Activated CD4-positive, CD25-positive, alpha-beta regulatory T cell (primary cell): Measurements from ENCODE around the gene PARD3.
"Not testable (repeated sequence)": the region's sequence is repeated elsewhere in the genome, so short reads cannot be mapped to it uniquely, and the experiment has no call there.

Experiments used
- DNase-seq, 4 experiments: peaks; one replicate each; lab custom pipeline; 2025; lab: John Stamatoyannopoulos, UW

PARD3 gene

DNA sequence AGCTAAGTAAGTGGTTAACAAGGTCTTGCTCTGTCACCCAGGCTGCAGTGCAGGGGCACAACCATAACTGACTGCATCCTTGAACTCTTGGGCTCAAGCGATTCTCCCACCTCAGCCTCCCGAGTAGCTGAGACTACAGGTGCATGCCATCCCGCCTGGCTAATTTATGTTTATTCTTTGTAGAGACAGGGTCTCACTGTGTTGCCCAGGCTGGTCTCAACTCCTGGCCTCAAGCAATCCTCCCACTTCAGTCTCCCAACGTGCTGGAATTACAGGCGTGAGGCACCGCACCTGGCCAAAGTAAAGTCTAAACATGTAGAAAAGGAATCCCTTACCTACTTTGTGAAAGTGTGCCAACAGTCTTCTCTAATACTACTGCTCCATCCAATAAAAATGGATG is 17.9 kb downstream of the PARD3 start:
- no peak for DNase-seq

DNA sequence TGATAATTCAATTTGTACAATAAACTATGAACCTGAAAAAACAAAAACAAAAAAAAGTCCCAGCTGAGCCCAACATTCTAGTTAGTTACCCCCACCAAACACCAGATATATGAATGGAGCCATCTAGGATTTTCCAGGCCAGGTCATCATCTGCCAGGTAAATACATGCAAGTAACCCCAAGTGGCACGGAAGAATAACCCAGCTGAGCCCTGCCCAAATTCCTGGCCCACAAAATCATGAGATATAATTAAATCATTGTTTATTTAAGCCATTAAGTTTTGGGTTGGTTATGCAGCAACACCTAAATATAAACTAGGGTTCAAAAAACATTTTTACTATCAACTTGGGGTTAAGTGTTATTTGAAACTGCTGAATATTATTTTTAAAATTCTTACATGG is 19.0 kb downstream of the PARD3 start:
- no peak for DNase-seq

DNA sequence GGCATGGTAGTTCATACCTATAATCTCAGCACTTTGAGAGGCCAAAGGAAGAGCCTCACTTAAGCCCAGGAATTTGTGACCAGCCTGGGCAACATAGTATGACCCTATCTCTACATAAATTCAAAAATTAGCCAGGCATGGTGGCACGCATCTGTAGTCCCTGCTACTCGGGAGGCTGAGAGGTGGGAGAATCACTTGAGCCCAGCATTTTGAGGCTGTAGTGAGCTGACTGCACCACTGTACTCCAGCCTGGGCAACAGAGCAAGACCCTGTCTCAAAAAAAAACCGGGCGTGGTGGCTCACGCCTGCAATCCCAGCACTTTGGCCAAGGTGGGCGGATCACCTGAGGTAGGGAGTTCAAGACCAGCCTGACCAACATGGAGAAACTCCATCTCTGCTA is 19.8 kb downstream of the PARD3 start:
- no peak for DNase-seq

DNA sequence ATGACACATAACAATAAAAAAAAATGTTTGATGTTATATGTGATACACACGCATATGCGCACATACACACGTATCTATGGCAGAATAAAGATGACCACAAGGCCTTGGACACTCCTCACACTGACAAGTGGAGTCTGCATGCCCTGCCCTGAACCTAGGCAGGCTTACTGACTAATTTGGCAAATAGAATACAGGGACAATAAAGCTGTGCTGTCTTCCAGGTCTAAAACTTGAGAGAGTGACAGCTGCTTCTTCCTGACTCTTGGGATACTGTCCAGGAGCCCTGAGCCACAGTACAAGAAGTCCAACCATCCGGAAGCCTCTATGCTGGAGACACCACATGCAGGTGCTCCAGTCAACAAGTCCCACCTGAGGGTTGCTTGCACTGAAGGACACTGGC is 20.3 kb downstream of the PARD3 start:
- no peak for DNase-seq

DNA sequence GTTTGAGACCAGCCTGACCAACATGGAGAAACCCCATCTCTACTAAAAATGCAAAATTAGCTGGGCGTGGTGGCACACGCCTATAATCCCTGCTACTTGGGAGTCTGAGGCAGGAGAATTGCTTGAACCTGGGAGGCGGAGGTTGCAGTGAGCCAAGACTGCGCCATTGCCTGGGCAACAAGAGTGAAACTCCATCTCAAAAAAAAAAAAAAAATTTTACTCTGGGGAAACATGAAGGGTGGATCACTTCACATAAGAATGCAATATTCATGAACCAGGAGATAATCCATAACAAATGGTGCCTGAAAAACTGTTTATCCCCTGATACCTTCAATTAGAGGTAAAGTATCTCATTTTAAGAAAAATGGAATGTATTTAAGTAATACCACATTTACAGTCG is 21.5 kb downstream of the PARD3 start:
- not testable (repeated sequence) for DNase-seq

DNA sequence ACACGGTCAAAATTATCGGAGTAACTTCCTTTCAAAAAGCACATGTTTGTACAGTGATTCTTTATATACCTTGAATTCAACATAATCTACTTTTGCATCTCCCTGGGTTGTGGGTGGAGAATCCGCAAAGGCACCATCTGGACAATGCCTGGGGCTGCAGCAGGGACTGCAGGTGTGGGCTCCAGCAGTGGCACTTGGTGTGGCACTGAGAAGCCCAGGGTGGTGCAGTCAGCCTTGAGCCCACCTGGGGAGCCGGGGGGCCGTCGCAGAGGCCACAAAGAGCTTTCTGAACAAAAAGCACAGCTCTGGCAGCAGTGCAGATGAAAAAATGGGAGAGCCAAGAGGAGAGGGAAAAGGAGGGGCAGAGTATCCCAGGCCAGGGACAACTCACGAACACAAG is 22.2 kb downstream of the PARD3 start:
- no peak for DNase-seq

DNA sequence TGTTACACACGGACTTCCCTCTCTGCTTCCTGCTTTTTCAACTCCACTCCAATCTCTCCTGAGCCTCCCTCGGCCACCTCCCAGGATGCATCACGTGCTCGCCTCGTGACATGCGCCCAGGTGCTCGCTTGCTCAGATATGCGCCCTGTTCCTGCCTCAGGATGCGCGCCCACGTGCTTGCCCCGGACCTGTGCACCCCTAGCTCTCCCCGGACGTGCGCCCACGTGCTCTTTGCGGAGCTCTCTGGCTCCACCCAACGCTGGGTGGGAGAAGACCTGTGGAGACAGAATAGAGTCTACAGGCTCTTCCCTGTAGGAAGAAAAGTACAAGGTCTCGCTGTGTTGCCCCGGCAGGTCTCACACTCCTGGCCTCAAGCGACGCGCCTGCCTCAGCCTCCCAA is 23.1 kb downstream of the PARD3 start:
- DNase-seq, result no peak

DNA sequence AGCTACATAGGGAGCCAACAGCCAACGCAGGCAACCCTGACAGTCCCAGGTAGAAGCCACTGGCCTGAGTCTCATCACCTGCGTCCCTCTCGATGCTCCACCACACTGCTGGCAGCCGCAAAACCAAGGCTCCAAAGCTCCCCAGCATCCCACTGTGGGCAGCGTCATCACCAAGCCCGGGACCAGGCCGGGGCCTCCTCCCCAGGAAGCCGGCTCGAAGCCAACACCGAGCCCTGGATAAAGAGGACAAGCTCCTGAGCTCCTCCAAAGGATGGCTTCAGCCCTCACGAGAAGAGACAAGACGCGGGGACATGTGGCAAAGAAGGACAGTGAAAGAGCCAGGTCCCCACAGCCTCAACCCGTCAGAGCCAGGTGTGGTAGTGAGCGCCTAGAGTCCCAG is 23.9 kb downstream of the PARD3 start:
- DNase-seq, result no peak

DNA sequence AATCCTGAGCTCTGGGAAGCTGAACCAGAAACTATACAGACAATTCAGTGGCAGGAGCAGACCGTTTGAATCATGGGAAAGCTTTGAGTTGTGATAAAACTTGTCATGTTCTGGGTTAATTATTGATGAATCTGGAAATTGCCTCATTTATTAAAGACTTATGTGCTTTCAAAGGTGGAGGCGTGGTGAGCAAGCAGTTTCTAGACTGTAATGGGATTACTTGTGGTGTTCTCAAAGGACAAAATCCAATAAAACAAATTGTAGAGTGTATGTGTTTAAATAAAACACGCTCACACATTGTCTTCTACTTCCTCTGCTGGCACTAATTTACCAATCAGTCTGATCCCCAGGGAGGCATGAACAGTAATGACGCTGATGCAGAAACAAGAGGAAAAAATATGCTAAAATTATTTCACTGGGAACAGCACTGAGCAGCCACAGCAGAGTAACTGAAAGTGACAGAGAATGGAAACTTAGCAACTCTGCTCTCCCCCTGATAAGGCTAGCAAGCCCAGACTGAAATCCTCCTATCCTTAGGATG is 25.1 kb downstream of the PARD3 start:
- no peak for DNase-seq

DNA sequence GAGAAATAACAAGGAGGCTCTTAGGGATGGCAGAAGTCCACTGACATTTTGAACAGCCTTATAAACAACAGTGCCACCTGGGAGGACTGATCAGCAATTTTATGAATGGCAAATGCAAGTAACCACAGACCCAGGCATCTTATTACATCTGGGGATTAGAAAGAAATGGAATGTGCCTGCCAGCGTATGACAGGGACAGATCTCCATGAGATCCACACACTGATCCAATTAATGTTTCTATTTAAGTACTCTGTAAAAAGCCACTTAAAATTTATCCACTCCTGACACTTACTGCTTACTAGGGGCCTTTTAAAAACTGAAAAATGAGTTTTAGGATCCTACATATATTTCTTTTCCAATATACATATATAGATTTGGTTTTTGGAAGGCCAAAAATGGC is 28.6 kb downstream of the PARD3 start:
- no peak for DNase-seq

DNA sequence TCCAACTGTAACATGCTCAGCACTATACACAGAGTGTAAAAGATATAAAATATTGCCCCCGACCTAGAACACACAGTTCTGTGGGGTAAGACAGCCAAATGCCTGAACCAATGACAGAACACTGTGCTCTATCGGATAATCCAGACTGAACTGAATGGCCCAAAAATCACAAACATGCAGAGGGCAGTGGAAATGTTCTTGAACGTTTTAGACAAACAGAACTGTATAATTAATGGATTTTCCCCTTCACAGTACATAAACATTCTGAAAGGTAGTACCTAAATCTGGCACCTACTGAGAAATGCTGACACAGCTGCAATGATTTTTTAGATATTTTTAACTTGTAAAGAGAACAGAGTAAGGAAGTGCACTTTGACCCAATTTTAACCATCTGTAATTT is 33.4 kb downstream of the PARD3 start:
- DNase-seq, result no peak

DNA sequence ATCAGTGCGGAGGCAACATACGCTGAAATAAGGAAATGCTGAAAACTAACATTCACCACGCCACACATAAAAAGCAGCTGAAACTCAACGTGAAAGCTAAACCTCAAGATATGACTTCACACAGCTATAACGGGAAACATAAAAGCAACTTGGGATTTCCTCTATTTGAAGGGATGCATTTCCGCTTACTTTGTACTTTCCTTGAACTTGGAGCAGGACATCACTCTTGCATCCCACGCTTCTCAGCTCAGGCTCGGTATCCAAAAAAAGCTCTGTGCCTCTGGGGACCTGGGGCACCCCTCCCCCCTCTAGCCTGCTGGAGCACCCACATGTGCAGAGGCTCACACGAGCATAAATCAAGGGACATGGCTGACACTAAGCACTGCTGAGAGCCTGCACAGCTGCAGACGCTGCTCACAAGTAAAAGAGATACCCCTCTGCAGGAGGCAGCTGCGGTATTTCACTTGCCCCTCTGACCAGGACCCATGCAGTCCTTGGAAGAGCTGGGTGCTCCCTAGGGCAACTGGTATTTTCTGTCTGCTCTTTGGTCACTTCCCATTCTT is 34.2 kb downstream of the PARD3 start:
- no peak for DNase-seq

DNA sequence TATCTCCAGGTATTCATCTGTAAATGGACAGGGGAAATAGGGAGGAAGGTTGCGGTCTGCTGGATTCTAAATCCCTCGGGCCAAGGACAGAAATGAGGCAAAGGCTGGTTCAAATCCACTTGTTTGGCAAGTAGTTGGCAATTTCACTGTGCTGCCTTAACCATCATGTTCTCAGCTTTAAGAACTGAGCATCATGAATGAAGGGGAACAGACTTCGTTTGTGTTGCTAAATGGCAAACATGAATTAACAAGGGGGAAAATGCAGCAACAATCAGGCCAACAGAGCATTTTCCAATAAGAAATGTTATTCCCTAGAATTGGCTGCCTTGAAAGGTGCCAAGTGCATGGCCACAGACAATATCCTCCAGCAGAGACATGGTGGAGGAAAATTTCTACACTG is 36.9 kb downstream of the PARD3 start:
- no peak for DNase-seq

DNA sequence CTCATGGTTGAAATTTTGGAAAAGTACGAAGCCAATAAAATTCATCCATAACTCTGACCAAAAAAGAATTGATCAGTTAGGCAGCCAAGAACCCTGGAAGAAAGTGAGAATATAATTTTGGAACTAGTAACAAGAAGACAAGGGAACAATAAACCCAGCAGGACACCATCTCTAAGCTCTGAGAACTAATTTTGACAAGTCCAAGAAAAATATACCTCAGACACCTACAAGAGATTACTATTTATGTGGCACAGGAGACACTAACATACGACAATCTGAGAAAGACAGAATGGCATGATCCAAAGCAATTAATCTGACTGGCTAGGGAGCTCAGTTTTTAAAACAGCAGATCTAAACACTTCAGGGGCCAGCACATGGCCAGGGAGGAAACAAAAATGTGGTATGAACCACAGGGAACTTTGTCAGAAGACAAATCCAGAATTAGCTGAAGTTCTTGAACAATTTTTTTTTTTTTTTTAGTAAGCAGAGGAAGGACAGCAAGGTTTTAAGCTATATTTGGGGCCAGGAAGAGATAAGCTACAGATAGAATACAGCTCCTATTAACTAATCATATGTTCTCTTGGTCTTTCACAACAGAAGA is 38.9 kb downstream of the PARD3 start:
- DNase-seq, result no peak

DNA sequence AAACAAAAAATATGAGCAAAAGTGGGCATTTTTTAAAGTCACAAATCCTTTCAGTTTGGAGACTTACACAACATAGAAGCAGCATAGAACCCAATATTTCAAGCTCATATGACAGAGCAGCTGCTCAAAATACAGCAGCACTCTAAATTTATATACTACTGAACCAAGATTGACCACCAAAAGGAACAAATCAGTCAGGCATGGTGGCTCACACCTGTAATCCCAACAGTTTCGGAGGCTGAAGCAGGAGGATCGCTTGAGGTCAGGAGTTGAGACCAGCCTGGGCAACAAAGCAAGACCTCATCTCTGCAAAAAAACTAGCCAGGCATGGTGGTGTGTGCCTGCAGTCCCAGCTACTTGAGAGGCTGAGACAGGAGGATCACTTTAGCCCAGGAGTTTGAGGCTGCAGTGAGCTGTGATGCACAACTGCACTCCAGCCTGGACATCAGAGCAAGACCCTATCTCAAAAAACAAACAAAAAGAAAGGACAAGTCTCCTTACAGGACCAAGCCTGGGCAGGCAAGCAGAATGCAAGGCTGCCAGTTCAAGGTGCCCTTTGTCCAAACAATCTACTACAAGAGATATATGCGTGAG is 40.0 kb downstream of the PARD3 start:
- no peak for DNase-seq

DNA sequence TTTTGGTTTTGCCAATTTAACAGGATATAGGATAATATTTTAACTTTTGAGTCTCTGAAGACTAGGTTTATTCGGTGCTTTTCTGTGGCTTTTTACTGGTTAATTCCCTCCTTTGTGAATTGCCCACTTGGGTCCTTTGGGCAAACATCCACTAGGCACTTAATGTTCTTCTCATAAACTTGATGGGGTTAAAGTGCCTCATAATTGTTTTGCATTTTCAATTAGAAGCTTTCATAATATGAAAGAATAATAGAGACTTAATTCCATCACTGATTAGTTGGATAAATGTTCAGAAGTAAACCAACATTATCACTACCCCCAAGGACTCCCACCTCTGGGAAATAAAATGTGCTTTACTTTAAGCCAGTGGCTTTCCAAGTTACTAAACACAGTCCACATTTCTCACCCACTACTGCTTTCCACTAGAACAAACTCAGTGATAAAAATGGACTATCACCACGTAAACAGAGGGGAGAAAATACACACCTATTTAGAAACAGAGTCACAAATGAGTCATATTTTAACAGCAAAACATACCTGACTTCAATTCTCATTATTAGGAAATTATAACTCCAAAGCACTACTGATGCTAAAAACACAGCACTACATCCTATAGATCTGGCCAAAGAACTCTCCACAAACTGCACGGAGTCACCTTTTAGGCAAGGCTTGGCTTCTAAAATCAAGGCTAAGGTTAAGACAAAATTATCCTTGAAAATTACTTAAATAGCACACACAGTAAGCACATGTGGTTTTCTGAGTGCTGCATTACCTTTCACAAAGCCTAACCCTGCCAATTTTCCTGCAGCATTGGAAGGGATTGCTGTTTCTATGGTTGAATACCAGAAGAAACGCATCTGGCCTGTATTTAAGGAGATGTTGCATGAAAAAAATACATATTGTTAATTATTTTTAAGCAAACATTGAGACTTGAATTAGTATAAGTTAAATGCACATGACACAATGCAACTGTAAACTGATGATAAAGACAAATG is 41.2 kb downstream of the PARD3 start:
- DNase-seq, result no peak

DNA sequence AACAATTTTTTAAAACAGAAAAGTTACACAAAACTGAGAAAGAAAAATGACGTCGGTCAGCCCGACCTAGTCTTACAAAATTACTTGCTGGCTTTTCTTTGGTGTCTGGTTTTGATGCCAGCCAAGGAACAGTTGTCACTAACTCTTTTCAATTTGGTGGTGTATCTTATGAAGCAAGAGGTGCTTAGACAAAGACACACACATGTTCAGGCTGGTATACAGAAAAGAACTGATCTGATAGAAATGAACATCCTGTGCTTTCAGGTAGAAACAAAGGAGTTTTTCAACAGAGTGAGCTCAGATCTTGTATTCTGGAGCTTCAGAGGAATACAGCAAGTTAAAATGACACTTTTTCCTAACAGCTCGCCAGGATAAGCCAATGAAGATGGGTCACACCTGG is 43.6 kb downstream of the PARD3 start:
- DNase-seq, result no peak

DNA sequence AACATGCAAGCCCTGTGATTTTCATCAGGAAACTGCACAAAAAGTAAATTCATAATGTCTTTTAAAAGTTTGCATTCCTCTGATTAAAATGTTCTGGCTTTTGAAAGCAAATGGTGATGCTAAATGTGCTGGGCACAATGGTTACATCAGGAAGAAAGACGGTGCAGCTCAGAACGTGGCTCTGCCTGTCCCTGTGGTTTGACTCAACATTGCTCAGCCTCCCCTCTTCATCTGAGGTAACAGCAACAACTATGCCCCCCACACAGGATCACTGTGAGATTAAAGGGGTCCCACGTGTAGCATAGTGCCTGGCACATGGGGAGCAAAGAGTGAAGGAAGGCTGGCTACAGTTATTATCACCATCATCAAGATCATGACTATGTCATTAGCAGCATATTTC is 44.0 kb downstream of the PARD3 start:
- DNase-seq, result no peak

DNA sequence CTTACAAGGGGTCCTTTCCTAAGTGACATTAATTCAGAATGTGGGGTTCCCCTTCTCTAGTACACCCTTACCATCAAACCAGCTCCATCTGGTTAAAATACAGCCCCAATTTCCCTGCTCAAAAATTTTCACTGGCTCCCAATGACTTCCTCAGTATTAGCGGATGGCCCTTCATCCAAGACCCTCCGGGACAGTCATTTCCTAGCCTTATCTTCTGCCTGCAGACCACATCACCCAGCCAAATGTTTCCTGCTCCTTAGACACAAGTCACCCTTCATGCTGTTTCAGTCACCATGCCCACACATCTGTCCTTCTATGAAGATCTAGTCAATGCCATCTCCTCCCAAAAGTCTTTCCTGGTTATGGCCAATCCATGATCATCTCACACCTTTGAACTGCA is 45.2 kb downstream of the PARD3 start:
- no peak for DNase-seq

DNA sequence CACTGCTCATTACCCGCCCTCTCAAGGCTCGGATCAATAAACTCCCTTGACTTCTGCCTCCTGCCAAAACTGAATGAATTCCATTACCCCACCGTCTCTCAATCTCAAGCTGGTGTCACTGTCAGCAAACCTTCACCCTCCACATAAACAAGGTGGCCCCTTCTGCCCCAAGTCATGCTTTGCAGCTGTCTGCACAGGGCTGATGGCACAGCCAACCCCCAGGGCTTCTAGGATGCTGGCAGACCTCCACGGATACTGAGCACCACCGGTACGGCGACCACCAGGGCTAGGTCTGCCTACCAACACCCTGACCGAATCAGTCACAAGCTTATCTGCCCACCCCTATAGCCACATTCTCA is 46.1 kb downstream of the PARD3 start:
- no peak for DNase-seq

DNA sequence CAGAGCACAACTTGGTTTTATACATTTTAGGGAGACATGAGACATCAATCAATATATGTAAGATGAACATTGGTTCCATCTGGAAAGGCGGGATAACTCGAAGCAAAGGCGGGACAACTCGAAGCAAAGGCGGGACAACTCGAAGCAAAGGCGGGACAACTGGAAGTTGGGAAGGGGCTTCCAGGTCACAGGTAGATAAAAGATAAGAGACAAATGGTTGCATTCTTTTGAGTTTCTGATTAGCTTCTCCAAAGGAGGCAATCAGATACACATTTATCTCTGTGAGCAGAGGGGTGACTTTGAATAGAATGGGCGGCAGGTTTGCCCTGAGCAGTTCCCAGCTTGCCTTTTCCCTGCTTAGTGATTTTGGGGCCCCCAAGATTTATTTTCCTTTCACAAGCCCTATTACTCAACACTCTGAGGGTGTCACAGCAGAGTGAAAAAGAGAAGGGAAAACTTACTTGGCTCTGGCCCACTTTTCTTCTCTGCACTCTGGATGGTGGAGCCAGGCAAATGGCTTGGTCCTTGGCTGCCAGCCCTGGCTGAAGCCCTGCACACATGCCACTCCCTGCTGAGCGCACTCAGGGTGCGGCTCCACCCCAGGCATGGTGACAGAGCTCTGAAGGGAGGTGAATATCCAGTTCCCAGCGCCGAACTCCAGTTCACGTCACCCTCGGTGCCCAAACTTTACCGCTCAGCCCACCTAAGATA is 46.7 kb downstream of the PARD3 start:
- DNase-seq, result no peak
